Mucosa of descending colon (tissue), 3 donors: Measurements from ENCODE around the gene MYH9. TPM values are rescaled to one million over a fixed set of nuclear protein-coding genes. Genes with fewer than 3 reads are reported as not detected.
A peak's percentile ranks its signal among the peaks of the same experiment; 100 is the strongest.

ENCODE experiments used
- ATAC-seq: fragments of 200-7000 bp; cut with Tn5 transposase; one replicate; pipeline ENCODE4 v1.9.1; 2020; ENCODE audit warnings: mild to moderate bottlenecking, moderate library complexity
- DNase-seq, 3 donors: peaks; one replicate each; pipeline ENCODE4 v3.0.0-alpha.2; 2020
- H3K36me3 ChIP-seq: fragments of 200-600 bp; one replicate; pipeline ENCODE4 v1.8.0; 2021; ENCODE audit warnings: low read depth, mild to moderate bottlenecking
- H3K4me1 ChIP-seq: fragments of 200-600 bp; one replicate; pipeline ENCODE4 v1.8.0; 2021; ENCODE audit warnings: low read depth, mild to moderate bottlenecking
- H3K4me3 ChIP-seq: fragments of 200-600 bp; one replicate; pipeline ENCODE4 v1.8.0; 2021; ENCODE audit warnings: mild to moderate bottlenecking
- H3K9me3 ChIP-seq: fragments of 200-600 bp; one replicate; pipeline ENCODE4 v1.8.0; 2021; ENCODE audit warnings: mild to moderate bottlenecking
- CTCF ChIP-seq: fragments of 200-600 bp; IDR thresholded peaks from one replicate; pipeline ENCODE4 v1.8.0; 2022; ENCODE audit warnings: antibody characterized with exemption, mild to moderate bottlenecking
- intact Hi-C, 2 donors: fragments of 100-400 bp; cut with DNase I in 1 of 2; cut with micrococcal nuclease in 1 of 2; formaldehyde crosslinking; loops; one replicate each; pipeline versions ENCODE4 v1.11.0 to v1.11.1; 2022; cut with DNase I, micrococcal nuclease
- total RNA-seq, 3 donors: library from RNA; stranded (reverse); fragmentation: NEBNext Ultra II Directional in 2 of 3; extraction: Animal tissue kit (Norgen Biotek cat#: 25700) in 2 of 3; gene quantifications; one replicate each; pipeline versions ENCODE4 v1.2.1 to v1.2.4, GENCODE V29; 2021 to 2023
- donor health status: DM: no; HTN: no; CAD: no; lungs with moderate emphysema.
- donor health status: DM: no; HTN: no; CAD: no.
- donor health status: DM: no; HTN: yes; CAD: no.

Gene MYH9
- total RNA-seq, 3 donors from 2014 or later = 501 to 831 (median 599) TPM

DNA sequence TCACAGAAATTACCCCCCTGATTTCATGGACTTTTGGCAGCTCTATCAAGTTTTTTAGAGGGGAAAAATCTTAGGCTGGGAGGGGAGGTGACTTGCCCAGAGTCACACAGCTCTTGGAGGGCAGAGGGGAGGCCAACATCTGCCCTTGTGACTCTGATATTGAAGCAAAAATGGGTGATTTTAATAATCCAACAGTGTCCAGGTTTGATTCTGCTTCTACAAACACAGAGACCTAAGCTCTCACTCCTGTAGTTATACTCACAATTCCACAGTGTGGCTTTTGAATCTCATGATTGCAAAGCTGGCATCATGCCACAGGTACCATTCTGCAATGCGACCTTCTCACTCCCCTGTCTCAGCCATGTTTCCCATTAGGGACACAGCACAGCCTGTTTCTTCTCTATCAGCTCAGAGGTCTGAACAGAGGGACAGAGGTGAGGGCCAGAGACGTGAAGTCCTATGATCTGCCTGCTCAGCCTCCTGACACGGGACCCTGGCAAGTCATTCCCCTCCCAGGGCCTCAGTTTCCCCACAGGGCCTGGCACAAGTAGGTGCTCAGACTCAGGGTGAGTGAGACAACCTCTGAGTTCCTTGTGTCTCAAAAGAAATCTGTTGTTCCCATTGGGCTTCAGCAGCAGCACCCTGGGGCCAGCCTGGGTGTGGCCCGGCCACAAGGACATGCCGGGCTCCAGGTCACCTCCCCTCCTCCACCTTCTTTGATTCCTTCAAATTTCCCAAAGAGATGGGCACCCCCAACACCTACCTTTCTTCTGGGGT, 149.2 kb downstream of the MYH9 start:
- H3K4me1 ChIP-seq = peaks cover 15% of the 10 kb centered on the region
- intact Hi-C loops = no loop called here
- ATAC-seq = peak; percentile 65
- H3K36me3 ChIP-seq = no peaks in the 10 kb centered on the region
- H3K4me3 ChIP-seq = peak overlapping the region; percentile 44
- TF ChIP-seq CTCF = no peak
- no peaks in the 10 kb centered on the region for H3K9me3 ChIP-seq
- peak; percentile 57 to 65 (median 64) for DNase-seq

- DNase-seq = peak in 1 of 3 donors; percentile 31
- intact Hi-C loops = no loop called here
- ATAC-seq = peak; percentile 38
- no peak for TF ChIP-seq CTCF
- no peak overlapping the region for H3K4me3 ChIP-seq
- no peaks in the 10 kb centered on the region for H3K36me3 ChIP-seq
- H3K4me1 ChIP-seq = peaks cover 15% of the 10 kb centered on the region
- H3K9me3 ChIP-seq = no peaks in the 10 kb centered on the region
These were observed 150.1 kb downstream of the MYH9 start for GRCh38 chr22:36237462-36238372.

DNA sequence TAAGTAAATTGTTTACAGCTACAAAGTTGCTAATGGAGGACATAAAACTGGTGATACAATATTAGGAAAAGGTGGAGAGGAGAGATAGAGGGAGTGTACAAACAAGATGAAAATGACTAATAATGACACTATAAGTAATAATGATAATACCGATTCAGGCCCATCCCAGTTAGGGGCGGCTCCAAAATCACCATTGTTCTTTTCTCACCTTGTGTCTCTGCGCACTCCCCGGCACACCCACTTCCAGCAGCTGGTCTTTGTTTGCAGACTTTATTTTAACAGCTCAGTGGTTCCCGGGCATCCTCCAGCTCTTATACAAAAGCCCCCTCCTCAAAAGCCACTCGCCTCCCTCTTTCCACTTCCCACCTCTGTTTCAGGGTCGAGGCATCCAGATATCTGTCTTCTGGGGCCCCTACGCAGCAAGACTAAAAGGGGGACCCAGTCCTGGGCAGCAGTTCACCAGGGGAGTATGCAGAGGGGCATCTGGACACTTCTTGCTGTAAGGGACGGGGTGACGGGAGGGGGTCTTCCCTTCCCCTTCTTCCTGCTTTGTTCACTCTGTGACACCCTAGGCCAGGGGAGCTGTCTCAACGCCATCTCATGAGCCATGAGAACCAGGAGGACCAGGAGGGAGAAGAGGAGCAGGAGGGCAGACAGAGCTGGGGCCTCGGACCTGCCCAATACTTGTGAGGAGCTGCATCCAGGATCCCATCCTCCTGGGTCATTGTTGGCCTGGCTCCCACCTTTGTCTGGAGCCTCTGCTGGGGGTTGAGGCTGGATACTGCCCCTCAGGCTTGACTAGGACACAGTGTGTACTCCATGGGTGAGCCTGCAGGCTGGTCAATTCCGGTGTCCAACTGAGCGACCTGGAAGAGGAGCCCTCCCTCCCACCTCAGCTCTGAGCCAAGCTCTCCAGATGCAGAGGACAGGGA, 151.1 kb downstream of the MYH9 start:
- intact Hi-C loops = no loop called here
- no peak for DNase-seq
- Histone ChIP-seq H3K4me3 (no peak overlapping the region), H3K9me3 (no peaks in the 10 kb centered on the region), H3K4me1 (peaks cover 15% of the 10 kb centered on the region), H3K36me3 (no peaks in the 10 kb centered on the region)
- ATAC-seq = no peak
- TF ChIP-seq CTCF = no peak

GRCh38 chr22:36235585-36235984, 152.2 kb downstream of the MYH9 start:
- DNase-seq = no peak
- H3K4me3 ChIP-seq = no peak overlapping the region
- H3K9me3 ChIP-seq = no peaks in the 10 kb centered on the region
- H3K4me1 ChIP-seq = peaks cover 15% of the 10 kb centered on the region
- no peaks in the 10 kb centered on the region for H3K36me3 ChIP-seq
- TF ChIP-seq CTCF = no peak
- no peak for ATAC-seq
- intact Hi-C loops = no loop called here

DNA sequence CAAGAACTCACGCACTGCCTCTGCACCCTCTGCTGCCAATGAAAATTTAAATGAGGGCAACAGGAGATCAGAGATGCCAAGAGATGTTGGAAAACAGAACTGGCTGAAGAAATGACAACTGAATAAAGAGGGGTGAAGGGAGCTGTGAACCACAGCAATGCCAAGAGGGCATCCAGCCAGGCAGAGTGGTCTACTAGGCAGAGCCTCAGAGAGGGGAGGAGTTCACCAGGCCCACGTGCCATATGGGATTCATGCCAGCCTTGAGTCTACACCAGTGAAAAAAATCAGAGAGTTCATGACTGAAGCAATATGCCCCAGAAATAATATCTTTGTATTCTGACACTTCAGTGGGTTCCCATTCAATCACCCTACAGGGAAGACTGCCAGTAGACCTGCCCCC, 152.8 kb downstream of the MYH9 start:
- H3K4me3 ChIP-seq = no peak overlapping the region
- ATAC-seq (no peak), DNase-seq (no peak)
- H3K36me3 ChIP-seq = no peaks in the 10 kb centered on the region
- peaks cover 15% of the 10 kb centered on the region for H3K4me1 ChIP-seq
- no peaks in the 10 kb centered on the region for H3K9me3 ChIP-seq
- intact Hi-C loops = no loop called here
- TF ChIP-seq CTCF = no peak
